ENCODE measurements around the gene PARP3.
"Not testable (repeated sequence)": the region's sequence is repeated elsewhere in the genome, so short reads cannot be mapped to it uniquely, and the experiment has no call there.

The PARP3 gene

DNA sequence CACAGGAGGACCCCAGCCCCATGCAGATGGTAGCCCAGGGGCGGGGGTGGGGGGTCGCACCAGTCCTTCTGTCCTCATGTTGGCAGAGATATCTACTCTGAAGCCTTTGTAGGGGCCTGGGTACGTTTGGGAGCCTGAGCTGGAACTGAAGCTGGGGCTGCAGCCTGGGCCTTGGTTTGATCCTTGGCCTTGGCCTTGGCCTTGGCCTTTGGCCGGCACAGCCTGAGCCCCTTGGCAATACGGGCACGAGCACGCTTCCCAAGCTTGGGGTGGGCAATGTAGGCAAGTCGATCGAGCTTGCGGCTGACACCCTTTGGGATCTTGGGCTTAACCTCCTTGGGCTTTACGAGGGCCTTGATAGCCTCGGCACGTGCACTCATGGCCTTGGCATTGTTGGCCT lies 51.5 kb downstream of the PARP3 start:
- H2BK5ac ChIP-seq (ENCODE audit: low read depth, low read length, poor library complexity, severe bottlenecking); H3K4me2 ChIP-seq (ENCODE audit: low read length, poor library complexity, severe bottlenecking); H3K18ac ChIP-seq (ENCODE audit: low read depth in 1 of 2, low read length in 2 of 2); H3K4me3 ChIP-seq (ENCODE audit: insufficient read depth in 1 of 2, low read depth in 1 of 2, low read length in 2 of 2); H3K4ac ChIP-seq (ENCODE audit: low read depth in 1 of 2, low read length in 2 of 2); H3K27ac ChIP-seq (ENCODE audit: low read length, poor library complexity, severe bottlenecking); DNase-seq; H3K9me3 ChIP-seq (ENCODE audit: control insufficient read depth, low read length); H4K91ac ChIP-seq (ENCODE audit: low read length); H3K14ac ChIP-seq (ENCODE audit: low read length in 2 of 2); H2BK120ac ChIP-seq (ENCODE audit: low read depth, low read length); H2AFZ ChIP-seq (ENCODE audit: low read depth, low read length); H2AK5ac ChIP-seq (ENCODE audit: low read length, severe bottlenecking); H2BK15ac ChIP-seq (ENCODE audit: low read depth, poor library complexity, severe bottlenecking); H3K27me3 ChIP-seq (ENCODE audit: control insufficient read depth in 1 of 2, insufficient read depth in 1 of 2, low read length in 2 of 2); H3K23ac ChIP-seq (ENCODE audit: low read length in 2 of 2); H4K8ac ChIP-seq (ENCODE audit: low read length); H2BK12ac ChIP-seq (ENCODE audit: low read length in 2 of 2): not testable (repeated sequence)
- 97% methylated on average over 9 of the region's 13 CpGs for WGBS
- Histone ChIP-seq H3K4me1 (ENCODE audit: control insufficient read depth, insufficient read depth, low read depth, low read length) (peaks cover 29% of the 10 kb centered on the region), H3K36me3 (ENCODE audit: control insufficient read depth in 1 of 2, insufficient read depth in 2 of 2, low read depth in 1 of 2, low read length in 2 of 2) (peaks cover 39 to 54% of the 10 kb centered on the region in 2 experiments), H3K9ac (ENCODE audit: low read length) (peak overlapping the region; percentile 100), H3K79me1 (replicated peaks; ENCODE audit: low read length, poor library complexity, severe bottlenecking) (peaks cover 12% of the 10 kb centered on the region)

DNA sequence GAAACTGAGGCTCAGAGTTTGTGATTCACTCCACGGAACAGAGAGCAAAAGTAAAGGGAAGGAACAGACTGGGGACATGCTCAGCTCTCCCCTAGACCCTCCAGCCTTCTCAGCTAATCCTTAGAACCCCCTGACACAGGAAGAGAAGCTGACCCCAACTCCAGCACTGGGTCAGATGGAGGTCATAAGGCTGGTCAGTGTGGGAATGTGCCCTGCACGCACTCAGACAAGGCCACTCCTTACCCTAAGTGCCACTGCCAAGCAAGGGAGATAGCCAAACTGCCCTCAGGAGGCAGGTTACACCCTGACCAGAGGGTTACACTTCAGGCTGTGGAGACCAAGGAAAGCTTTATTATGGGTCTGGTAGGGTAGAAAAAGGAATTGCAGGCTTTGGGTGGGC lies 52.4 kb downstream of the PARP3 start:
- H2BK15ac ChIP-seq (ENCODE audit: low read depth, poor library complexity, severe bottlenecking): no peak overlapping the region
- WGBS: 67% methylated on average over 2 of the region's 2 CpGs
- H3K4me2 ChIP-seq (ENCODE audit: low read length, poor library complexity, severe bottlenecking): peak overlapping the region; percentile 79
- H3K36me3 ChIP-seq (ENCODE audit: control insufficient read depth in 1 of 2, insufficient read depth in 2 of 2, low read depth in 1 of 2, low read length in 2 of 2): peaks cover 39 to 45% of the 10 kb centered on the region in 2 experiments
- H3K23ac ChIP-seq (ENCODE audit: low read length in 2 of 2): no peak overlapping the region
- peak overlapping the region; percentile 43 to 98 for H3K4me3 ChIP-seq (ENCODE audit: insufficient read depth in 1 of 2, low read depth in 1 of 2, low read length in 2 of 2)
- DNase-seq: no peak
- peaks cover 10% of the 10 kb centered on the region for H3K79me1 ChIP-seq (replicated peaks; ENCODE audit: low read length, poor library complexity, severe bottlenecking)
- H3K9ac ChIP-seq (ENCODE audit: low read length): peak overlapping the region; percentile 100
- no peak overlapping the region for H3K14ac ChIP-seq (ENCODE audit: low read length in 2 of 2)
- H3K4ac ChIP-seq (ENCODE audit: low read depth in 1 of 2, low read length in 2 of 2): no peak overlapping the region
- H2AK5ac ChIP-seq (ENCODE audit: low read length, severe bottlenecking): peak overlapping the region; percentile 93
- no peaks in the 10 kb centered on the region for H3K27me3 ChIP-seq (ENCODE audit: control insufficient read depth in 1 of 2, insufficient read depth in 1 of 2, low read length in 2 of 2)
- no peak overlapping the region for H2BK120ac ChIP-seq (ENCODE audit: low read depth, low read length)
- H3K4me1 ChIP-seq (ENCODE audit: control insufficient read depth, insufficient read depth, low read depth, low read length): peaks cover 27% of the 10 kb centered on the region
- H4K91ac ChIP-seq (ENCODE audit: low read length): no peak overlapping the region
- no peak overlapping the region for H2BK5ac ChIP-seq (ENCODE audit: low read depth, low read length, poor library complexity, severe bottlenecking)
- no peak overlapping the region for H3K27ac ChIP-seq (ENCODE audit: low read length, poor library complexity, severe bottlenecking)
- H2BK12ac ChIP-seq (ENCODE audit: low read length in 2 of 2): no peak overlapping the region
- no peak overlapping the region for H2AFZ ChIP-seq (ENCODE audit: low read depth, low read length)
- no peak overlapping the region for H3K18ac ChIP-seq (ENCODE audit: low read depth in 1 of 2, low read length in 2 of 2)
- H3K9me3 ChIP-seq (ENCODE audit: control insufficient read depth, low read length): no peaks in the 10 kb centered on the region
- H4K8ac ChIP-seq (ENCODE audit: low read length): no peak overlapping the region

DNA sequence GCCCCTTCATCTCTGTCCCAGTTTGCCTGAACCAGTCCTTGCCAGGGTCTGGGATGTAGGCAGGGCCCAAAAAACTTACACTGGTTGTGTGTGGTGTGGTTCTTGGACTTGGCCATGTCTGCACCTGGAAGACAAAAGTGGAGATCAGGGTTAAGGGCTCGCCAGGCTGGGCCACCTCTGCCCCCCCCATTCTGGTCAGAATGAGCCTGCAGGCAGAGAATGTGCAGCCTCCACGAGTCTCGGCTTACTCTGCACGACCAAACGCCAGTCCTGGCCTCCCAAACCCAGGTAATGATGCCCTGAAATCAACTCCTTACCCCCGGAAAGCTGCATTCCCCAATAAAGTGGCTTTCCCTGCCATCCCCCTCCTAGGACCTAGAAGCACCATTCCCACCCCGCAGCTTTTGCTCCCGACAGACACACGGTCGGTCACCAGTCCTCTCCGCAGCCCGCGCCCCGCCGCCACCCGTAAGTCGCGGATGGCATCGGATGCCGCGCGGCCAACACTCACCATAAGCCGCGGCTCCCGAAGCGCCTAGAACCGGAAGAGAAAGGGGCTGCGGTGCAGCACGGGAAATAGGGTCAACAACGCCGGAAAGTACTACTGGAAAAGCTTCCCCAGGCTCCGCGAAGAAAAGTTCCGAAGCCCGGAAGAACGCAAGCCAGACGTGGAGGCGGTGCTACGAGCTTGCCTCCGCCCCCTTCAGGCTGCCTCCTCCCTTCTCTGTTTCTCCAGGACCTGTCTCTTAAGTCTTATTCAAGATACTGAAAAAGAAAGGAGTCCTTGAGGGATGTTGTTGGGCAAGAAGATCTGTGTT lies 53.4 kb downstream of the PARP3 start, which contains the start of gene RPL29:
Gene RPL29, minus strand, starts transcription at position 550 of the 818 bp plus-strand sequence. Its CDS starts 434 bp downstream, at position 116.
- no peaks in the 10 kb centered on the region for H3K27me3 ChIP-seq (ENCODE audit: control insufficient read depth in 1 of 2, insufficient read depth in 1 of 2, low read length in 2 of 2)
- H3K79me1 ChIP-seq (replicated peaks; ENCODE audit: low read length, poor library complexity, severe bottlenecking): peaks cover 10% of the 10 kb centered on the region
- H2BK15ac ChIP-seq (ENCODE audit: low read depth, poor library complexity, severe bottlenecking): no peak within 1 kb of the TSS
- peak within 1 kb of the TSS; percentile 90 for H4K8ac ChIP-seq (ENCODE audit: low read length)
- peaks cover 27% of the 10 kb centered on the region for H3K4me1 ChIP-seq (ENCODE audit: control insufficient read depth, insufficient read depth, low read depth, low read length)
- under 1% methylated on average over 37 of the region's 40 CpGs for WGBS
- H3K23ac ChIP-seq (ENCODE audit: low read length in 2 of 2): no peak within 1 kb of the TSS
- peak within 1 kb of the TSS; percentile 98 to 99 for H3K4ac ChIP-seq (ENCODE audit: low read depth in 1 of 2, low read length in 2 of 2)
- H2BK120ac ChIP-seq (ENCODE audit: low read depth, low read length): peak within 1 kb of the TSS; percentile 77
- H3K27ac ChIP-seq (ENCODE audit: low read length, poor library complexity, severe bottlenecking): peak within 1 kb of the TSS; percentile 93
- peak within 1 kb of the TSS; percentile 86 to 98 for H3K4me3 ChIP-seq (ENCODE audit: insufficient read depth in 1 of 2, low read depth in 1 of 2, low read length in 2 of 2)
- H3K36me3 ChIP-seq (ENCODE audit: control insufficient read depth in 1 of 2, insufficient read depth in 2 of 2, low read depth in 1 of 2, low read length in 2 of 2): peaks cover 37 to 39% of the 10 kb centered on the region in 2 experiments
- peak within 1 kb of the TSS; percentile 85 to 98 for H3K18ac ChIP-seq (ENCODE audit: low read depth in 1 of 2, low read length in 2 of 2)
- peak within 1 kb of the TSS; percentile 76 for H2AFZ ChIP-seq (ENCODE audit: low read depth, low read length)
- no peaks in the 10 kb centered on the region for H3K9me3 ChIP-seq (ENCODE audit: control insufficient read depth, low read length)
- peak within 1 kb of the TSS; percentile 67 for H4K91ac ChIP-seq (ENCODE audit: low read length)
- H2BK5ac ChIP-seq (ENCODE audit: low read depth, low read length, poor library complexity, severe bottlenecking): peak within 1 kb of the TSS; percentile 100
- peak within 1 kb of the TSS; percentile 100 for H3K9ac ChIP-seq (ENCODE audit: low read length)
- no peak within 1 kb of the TSS for H2BK12ac ChIP-seq (ENCODE audit: low read length in 2 of 2)
- peak within 1 kb of the TSS; percentile 93 to 95 for H3K14ac ChIP-seq (ENCODE audit: low read length in 2 of 2)
- peak; percentile 97 for DNase-seq
- H2AK5ac ChIP-seq (ENCODE audit: low read length, severe bottlenecking): peak within 1 kb of the TSS; percentile 93
- peak within 1 kb of the TSS; percentile 79 for H3K4me2 ChIP-seq (ENCODE audit: low read length, poor library complexity, severe bottlenecking)

DNA sequence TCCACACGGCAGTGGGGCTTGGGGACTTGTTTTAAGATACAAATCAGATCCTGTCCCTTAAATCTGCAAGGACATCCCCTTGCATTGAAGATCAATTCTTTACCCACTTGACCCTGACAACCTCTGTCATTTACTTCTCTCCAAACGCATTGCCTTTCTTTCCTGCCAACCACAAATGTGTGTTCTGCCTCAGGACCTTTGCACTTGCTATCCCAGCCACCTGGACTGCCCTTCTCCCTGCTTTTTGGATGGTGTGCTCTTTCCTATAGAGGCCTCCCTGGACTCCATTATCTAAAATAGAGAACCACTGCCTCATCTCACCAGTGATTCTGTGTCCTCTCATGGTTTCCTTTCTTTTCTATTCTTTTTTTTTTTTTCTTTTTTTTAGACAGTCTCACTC lies 55.0 kb downstream of the PARP3 start:
- WGBS: 67% methylated on average over 2 of the region's 2 CpGs

More for the DNA sequence above, 55.0 kb downstream of the PARP3 start:
- DNase-seq: no peak
- H3K14ac ChIP-seq (ENCODE audit: low read length in 2 of 2): no peak overlapping the region
- H3K4me1 ChIP-seq (ENCODE audit: control insufficient read depth, insufficient read depth, low read depth, low read length): peaks cover 25% of the 10 kb centered on the region
- peaks cover 24 to 30% of the 10 kb centered on the region in 2 experiments for H3K36me3 ChIP-seq (ENCODE audit: control insufficient read depth in 1 of 2, insufficient read depth in 2 of 2, low read depth in 1 of 2, low read length in 2 of 2)
- no peak overlapping the region for H4K8ac ChIP-seq (ENCODE audit: low read length)
- H2AK5ac ChIP-seq (ENCODE audit: low read length, severe bottlenecking): no peak overlapping the region
- H4K91ac ChIP-seq (ENCODE audit: low read length): no peak overlapping the region
- no peak overlapping the region for H2BK12ac ChIP-seq (ENCODE audit: low read length in 2 of 2)
- H2BK5ac ChIP-seq (ENCODE audit: low read depth, low read length, poor library complexity, severe bottlenecking): no peak overlapping the region
- H3K4me2 ChIP-seq (ENCODE audit: low read length, poor library complexity, severe bottlenecking): no peak overlapping the region
- peaks cover 8% of the 10 kb centered on the region for H3K79me1 ChIP-seq (replicated peaks; ENCODE audit: low read length, poor library complexity, severe bottlenecking)
- no peak overlapping the region for H2BK120ac ChIP-seq (ENCODE audit: low read depth, low read length)
- H3K18ac ChIP-seq (ENCODE audit: low read depth in 1 of 2, low read length in 2 of 2): no peak overlapping the region
- H2BK15ac ChIP-seq (ENCODE audit: low read depth, poor library complexity, severe bottlenecking): no peak overlapping the region
- H3K9ac ChIP-seq (ENCODE audit: low read length): no peak overlapping the region
- no peak overlapping the region for H3K4ac ChIP-seq (ENCODE audit: low read depth in 1 of 2, low read length in 2 of 2)
- no peaks in the 10 kb centered on the region for H3K9me3 ChIP-seq (ENCODE audit: control insufficient read depth, low read length)
- peaks cover 0 to 7% of the 10 kb centered on the region in 2 experiments for H3K27me3 ChIP-seq (ENCODE audit: control insufficient read depth in 1 of 2, insufficient read depth in 1 of 2, low read length in 2 of 2)
- H3K4me3 ChIP-seq (ENCODE audit: insufficient read depth in 1 of 2, low read depth in 1 of 2, low read length in 2 of 2): no peak overlapping the region
- H2AFZ ChIP-seq (ENCODE audit: low read depth, low read length): no peak overlapping the region
- H3K23ac ChIP-seq (ENCODE audit: low read length in 2 of 2): no peak overlapping the region
- no peak overlapping the region for H3K27ac ChIP-seq (ENCODE audit: low read length, poor library complexity, severe bottlenecking)
